HG03139 (cell line): Measurements from ENCODE around the gene ANKRD63.

ENCODE experiments used
- ATAC-seq: cut with Tn5 transposase; IDR thresholded peaks from one replicate; pipeline ENCODE4 v1.9.1; 2021; ENCODE audit not compliant: unreplicated experiment

ANKRD63 gene

GRCh38 chr15:40282869-40283614 is at the start of gene ANKRD63:
Gene ANKRD63 (minus strand): TSS chr15:40283064. CDS start chr15:40282586, 478 bp downstream.
- ATAC-seq = no peak

GRCh38 chr15:40332113-40332781 is 49.4 kb upstream of the ANKRD63 start:
- no peak for ATAC-seq

- ATAC-seq = no peak
Observed at GRCh38 chr15:40331637-40332036, 48.8 kb upstream of the ANKRD63 start.

GRCh38 chr15:40331026-40331425 is 48.2 kb upstream of the ANKRD63 start:
- ATAC-seq = no peak

- no peak for ATAC-seq
Observed at GRCh38 chr15:40330368-40330836, 47.5 kb upstream of the ANKRD63 start.

GRCh38 chr15:40329804-40330203 is 46.9 kb upstream of the ANKRD63 start:
- ATAC-seq = no peak

GRCh38 chr15:40328751-40329150 is 45.9 kb upstream of the ANKRD63 start:
- no peak for ATAC-seq

GRCh38 chr15:40328176-40328575 is 45.3 kb upstream of the ANKRD63 start:
- no peak for ATAC-seq

- ATAC-seq = no peak
Observed at GRCh38 chr15:40327457-40327856, 44.6 kb upstream of the ANKRD63 start.

- ATAC-seq = no peak
Observed at GRCh38 chr15:40325700-40326099, 42.8 kb upstream of the ANKRD63 start.

- ATAC-seq = no peak
Observed at GRCh38 chr15:40325188-40325587, 42.3 kb upstream of the ANKRD63 start.

GRCh38 chr15:40323953-40324937 is 41.4 kb upstream of the ANKRD63 start:
- ATAC-seq = peak; percentile 5

GRCh38 chr15:40323239-40323952 is 40.5 kb upstream of the ANKRD63 start, which contains the start of gene INAFM2:
Gene INAFM2 (plus strand): TSS chr15:40323692. CDS start chr15:40324056, 364 bp downstream.
- peak; percentile 75 for ATAC-seq

GRCh38 chr15:40322531-40323238 is 39.8 kb upstream of the ANKRD63 start:
- ATAC-seq = no peak

- no peak for ATAC-seq
Observed at GRCh38 chr15:40320931-40321371, 38.1 kb upstream of the ANKRD63 start.

GRCh38 chr15:40320409-40320808 is 37.5 kb upstream of the ANKRD63 start:
- ATAC-seq = no peak

- no peak for ATAC-seq
Observed at GRCh38 chr15:40317580-40317979, 34.7 kb upstream of the ANKRD63 start.

GRCh38 chr15:40316931-40317330 is 34.1 kb upstream of the ANKRD63 start:
- no peak for ATAC-seq

- ATAC-seq = no peak
Observed at GRCh38 chr15:40314723-40315276, 31.9 kb upstream of the ANKRD63 start.
